Smooth muscle cell of the brain vasculature (primary cell): Measurements from ENCODE around the gene PAX5.
"Not testable (repeated sequence)": the region's sequence is repeated elsewhere in the genome, so short reads cannot be mapped to it uniquely, and the experiment has no call there.

Source experiments
- DNase-seq: peaks from one replicate; pipeline ENCODE4 v3.0.0-alpha.2; 2012; ENCODE audit warnings: low read depth, low spot score

PAX5 gene

DNA sequence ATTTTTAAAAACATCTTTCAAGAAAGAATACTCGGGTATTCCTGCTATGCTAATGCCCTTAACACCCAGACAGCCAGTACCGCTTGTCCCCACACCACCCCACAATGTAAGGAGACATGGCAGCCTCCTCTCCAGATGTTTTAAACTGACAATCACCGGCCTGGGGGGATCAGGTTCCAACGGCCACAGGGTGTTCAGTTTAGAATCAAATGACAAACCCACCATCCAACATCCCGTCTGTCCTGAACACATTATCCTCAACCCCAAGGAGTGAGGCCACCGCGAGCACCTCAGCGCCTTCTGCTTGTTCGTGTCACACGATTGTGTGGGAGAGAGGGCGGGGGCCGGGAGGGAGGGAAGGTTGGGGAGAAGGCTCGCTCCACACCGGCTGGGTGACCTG lies 152.8 kb downstream of the PAX5 start:
- DNase-seq: no peak

- no peak for DNase-seq
Observed at GRCh38 chr9:36880075-36880474, 154.0 kb downstream of the PAX5 start.

DNA sequence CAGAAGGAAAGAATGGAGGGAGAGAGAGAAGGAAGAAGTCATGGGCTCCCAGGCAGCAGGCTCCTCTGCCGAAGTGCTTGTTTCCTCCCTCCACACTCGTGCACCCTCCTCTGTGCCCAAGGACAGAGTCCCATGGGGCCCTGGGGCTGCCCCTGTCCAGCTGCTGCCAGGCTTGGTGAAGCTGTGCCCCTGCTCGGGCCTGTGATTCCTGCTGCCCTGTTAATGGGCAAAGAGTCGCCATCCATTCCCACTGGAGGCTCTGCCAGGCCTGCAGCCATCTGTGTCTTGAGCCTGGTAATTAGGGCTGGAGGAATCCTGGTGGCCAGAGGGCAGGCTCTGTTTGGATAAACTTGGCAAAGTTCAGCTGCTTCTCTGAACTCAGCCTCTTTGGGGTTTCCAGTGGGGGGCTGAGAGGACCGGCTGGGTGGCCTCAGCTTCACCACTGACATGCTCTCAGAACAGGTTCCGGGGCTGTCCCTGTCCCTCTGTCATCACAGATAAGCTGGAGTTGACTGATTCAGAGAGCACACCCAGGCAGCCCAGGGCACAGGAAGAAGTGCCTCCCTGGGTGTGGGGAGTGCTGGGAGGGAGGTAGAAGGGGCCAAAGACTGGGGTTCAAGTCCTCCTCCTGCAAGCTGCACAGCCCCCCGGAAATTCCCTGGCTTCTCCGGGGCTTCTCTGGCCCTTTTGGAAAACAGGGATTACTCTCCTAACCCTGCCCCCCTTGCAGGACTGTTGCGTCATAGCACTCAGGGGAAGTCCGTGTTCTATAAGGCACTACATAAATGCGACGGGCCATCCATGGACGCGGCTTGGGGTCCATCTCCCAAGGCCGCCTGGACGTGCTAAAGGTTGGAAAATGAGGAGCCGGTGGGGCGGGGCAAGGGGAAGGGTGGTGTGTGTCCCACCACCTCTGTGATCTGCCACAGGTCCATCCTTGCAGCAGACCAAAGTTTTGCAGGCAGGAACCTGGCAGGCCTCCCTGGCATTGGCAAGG lies 154.8 kb downstream of the PAX5 start:
- no peak for DNase-seq

DNA sequence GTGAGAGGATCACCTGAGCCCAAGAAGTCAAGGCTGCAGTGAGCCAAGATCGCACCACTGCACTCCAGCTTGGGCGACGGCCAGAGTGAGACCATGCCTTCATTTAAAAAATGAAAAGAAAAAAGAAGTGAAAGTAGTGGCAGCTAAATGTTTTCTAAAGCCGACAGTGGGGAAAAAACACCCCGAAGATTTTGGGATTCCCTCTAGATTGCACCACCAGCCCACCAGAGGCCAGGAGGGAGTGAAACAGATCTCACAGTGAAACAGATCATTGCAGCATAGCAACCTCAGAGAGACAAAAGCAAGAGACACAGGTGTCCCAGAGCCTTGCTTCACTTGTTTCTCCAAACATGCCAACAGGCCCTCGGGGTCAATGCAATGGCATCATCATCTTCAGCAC lies 156.8 kb downstream of the PAX5 start:
- no peak for DNase-seq

DNA sequence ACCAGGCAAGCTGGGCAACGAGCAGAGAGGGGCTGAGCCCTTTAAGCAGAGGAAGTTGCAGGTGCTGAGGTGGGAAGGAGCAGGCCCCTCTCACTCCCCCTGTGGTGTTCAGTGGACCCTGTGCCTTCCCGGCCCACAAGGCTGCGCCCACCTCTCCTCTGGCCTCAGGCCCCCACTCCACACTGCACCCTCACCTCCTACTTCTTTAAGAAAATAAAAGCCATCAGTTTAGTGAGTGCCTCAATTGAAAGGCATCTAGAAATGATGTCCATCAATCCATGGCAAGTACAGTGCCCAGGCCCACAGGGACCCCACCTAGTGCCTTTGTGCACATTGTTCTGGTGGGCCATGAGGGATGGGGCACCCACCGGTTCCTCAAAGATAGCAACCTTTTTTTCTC lies 158.0 kb downstream of the PAX5 start:
- DNase-seq: no peak

- DNase-seq: no peak
Observed at GRCh38 chr9:36874921-36875320, 159.1 kb downstream of the PAX5 start.

DNA sequence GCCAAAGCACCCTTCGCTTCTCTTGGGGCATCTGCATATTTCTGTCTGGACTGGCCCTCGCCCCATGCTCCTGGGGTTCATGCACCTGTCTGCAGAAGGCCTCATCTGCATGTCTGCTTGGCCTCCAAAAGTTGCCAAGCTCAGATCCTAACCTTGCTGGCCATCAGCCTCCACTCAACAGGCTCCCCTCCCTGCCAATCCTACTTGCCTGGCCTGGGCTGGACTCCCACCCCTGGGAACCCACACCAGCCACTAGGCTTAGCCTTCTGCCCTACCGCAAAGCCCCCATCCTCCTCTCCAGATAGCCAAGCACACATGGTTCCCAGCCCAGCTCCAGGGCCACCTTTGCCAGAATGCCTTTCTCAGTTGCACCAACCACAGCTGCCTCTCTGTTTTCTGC lies 159.8 kb downstream of the PAX5 start:
- DNase-seq: no peak

- DNase-seq: peak; percentile 13
Observed at GRCh38 chr9:36873247-36873875, 160.7 kb downstream of the PAX5 start.

- no peak for DNase-seq
Observed at GRCh38 chr9:36872641-36873040, 161.4 kb downstream of the PAX5 start.

- no peak for DNase-seq
Observed at GRCh38 chr9:36871606-36872005, 162.5 kb downstream of the PAX5 start.

- no peak for DNase-seq
Observed at GRCh38 chr9:36870960-36871359, 163.1 kb downstream of the PAX5 start.

- DNase-seq: not testable (repeated sequence)
Observed at GRCh38 chr9:36869605-36870004, 164.5 kb downstream of the PAX5 start.

DNA sequence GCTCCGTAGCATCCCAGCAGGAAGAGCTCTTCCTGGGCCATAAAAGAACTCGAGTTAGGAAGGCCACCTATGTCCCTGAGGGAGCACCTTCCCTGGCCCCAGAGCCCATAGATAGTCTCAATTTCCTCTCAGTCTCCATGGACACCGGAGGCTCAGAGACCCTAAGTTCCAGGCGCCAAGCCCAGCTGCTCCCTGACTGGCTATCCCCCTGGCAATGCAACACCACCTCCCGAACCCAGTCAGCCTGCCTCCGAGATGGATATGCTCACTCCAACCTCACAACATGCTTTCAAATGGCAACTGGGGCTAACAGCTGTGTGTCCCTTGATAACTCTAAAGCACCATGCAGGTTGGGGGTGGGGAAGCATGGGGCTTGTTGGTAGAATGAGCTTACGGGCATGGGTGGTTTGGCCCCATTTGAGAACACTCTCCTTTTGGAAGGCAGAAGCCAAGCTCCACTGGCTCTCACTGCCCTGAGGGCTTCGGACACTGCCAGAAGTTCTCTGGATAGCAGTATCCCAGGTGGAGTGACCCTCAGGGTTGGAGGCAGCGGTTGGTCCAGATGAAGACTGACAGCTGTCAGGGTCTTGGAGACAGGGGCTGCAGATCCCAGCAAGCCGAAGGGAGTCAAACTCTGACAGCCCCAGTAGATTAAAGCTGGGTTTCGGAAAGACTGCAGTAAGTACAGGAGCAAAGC lies 165.3 kb downstream of the PAX5 start:
- no peak for DNase-seq

DNA sequence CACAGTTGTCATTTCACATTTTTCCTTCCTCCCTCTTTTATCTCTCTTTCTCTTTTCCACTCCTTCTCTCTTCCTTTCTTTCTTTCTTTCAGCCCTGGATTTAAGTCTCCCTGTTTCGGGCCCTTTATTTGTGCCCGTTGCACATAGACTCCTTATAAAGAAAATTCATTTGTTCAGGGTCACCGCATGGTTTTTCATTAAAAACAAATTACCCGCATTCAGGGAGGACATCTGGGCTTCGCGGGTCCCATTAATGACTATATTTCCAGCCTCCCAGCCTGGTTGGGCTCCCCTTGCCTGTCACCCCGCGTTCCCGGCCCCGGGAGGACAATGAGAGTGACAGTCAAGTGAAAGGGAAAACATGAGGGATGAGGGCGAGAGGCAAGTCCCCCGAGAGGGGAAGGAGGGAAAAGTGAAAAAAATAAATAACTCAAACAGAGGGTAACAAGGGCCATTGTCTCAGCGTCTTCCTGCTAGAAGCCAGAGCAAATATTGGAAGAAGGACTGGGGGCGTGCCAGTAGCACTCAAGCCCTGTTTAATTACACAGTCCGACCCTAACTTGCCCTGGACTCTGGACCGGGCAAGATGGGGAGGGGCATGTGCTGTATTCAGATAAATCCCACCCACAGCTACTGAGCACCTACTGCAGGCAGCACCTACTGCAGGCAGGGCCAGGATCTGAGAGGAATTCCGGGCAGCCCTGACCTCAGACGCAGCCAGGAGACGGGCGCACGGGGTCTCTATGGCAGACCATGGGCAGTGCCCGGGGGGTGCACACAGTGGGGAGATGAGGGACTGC lies 166.2 kb downstream of the PAX5 start:
- no peak for DNase-seq

DNA sequence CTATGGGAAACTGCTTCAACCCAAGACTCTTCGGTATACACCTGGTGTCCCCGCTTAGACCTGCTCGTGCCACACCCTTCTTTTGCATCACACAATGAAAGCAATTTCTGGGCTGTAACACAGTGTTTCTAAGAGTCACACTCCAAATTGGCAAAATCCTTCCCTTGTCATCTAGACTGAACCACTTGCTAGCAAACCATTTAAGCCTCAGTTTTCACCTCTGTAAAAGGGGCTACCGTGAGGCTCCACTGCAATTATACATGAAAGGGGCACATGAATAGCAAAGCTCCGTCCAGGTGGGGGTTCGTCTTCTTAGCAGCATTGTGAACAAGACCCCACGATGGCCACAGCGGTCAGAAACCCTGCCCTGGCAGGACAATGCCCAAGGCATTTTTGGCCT lies 166.8 kb downstream of the PAX5 start:
- no peak for DNase-seq

DNA sequence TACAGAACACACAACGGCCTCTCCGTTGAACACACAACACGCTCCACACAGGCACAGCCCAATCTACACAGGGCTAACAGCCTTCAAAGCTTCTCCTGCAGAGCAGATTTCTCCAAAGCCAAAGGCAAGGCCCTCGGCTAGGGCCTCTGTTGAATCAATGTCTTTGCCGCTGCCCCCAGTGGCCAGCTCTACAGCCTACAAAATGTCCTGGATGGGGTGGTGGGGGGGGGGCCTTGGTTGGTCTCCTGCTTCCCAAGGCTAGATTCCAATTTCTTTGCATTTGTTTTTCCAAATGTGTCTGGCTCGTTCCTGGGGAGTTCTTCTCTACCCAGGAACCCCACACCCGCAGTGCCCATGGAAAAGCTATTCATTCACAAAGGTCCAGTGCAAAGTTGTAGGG lies 167.2 kb downstream of the PAX5 start:
- no peak for DNase-seq

DNA sequence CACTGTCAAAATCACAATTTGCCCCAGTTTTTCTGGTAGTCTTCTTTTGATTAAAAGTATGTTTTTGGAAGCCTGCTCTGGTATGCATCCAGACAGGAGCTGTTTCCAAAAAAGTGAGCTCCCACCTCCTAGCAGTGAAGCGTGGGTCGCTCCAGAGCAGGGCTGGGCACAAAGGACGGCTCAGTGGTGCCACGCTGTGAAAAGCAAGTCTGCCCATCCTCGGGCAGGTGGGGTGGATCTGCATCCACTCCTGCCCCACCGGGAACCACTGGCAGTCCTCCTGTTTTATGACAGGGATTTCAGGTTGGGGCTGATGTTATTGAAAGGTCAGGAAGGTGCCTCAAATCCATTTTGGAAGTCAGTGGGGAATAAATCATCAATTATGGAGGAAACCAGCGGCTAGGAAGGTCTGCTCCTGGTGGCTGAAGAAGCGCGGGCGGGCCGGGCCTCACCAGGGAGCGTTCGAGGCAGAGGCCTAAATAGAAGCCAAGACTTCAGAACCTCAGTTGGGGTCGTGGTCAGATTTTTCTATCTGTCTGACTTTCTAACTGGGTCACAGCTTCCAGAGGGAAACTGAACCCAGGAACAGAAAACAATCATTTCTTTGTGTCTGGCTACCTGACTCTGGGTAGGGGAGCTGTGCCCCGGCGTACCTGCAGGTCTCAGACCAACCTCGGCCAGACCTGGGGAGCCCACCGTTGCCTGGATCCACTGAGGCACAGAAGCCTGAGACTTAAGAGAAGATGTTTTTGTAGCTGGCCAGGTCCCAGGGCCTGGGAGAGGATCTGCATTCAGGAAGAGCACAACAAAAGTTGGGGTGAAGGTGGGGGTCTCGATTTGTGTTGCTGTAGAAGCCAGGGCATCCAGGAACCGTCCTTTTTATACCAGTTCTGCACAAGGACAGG lies 168.1 kb downstream of the PAX5 start:
- DNase-seq: no peak

GRCh38 chr9:36864491-36865410 lies 169.3 kb downstream of the PAX5 start:
- no peak for DNase-seq
